ENCODE results near the gene GSTO1.

DNA sequence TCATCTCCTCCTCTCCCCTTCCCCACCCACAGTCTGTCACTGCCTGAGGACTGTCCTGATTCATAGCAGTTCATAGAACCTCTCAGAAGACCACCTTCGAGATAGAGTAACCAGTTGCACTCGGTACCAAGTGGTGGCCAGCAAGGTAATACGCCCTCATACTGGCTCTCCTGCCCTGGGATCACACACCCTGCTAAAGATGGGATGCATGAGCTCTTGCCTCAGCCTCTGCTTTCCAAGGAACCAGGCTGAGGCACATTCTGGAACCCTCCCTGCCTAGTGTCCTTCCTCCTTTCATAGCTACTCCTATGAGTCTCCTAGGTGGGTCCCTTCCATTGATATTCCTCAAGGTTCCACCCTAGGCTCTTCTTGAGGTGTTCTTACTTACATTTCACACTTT is 38.1 kb upstream of the GSTO1 start:
- TF ChIP-seq POLR2A (IDR thresholded peaks at IDR 0.05; ENCODE audit: low read depth, low read length) (no peak), SPI1 (IDR thresholded peaks at IDR 0.05; ENCODE audit: low read depth, low read length) (no peak), POLR2AphosphoS5 (IDR thresholded peaks at IDR 0.05; ENCODE audit: low read depth, low read length) (no peak), TAF1 (IDR thresholded peaks at IDR 0.05; ENCODE audit: low read depth, low read length) (no peak), POU2F2 (IDR thresholded peaks at IDR 0.05; ENCODE audit: low read depth, low read length) (no peak), PAX5 (IDR thresholded peaks at IDR 0.05; ENCODE audit: insufficient read depth, low read length, severe bottlenecking) (no peak)

Data from GM12891 (cell line).